Prostate gland (tissue), 2 donors: ENCODE measurements around the gene TMEM106B.

Source experiments
- POLR2A ChIP-seq: fragments of 450-650 bp; IDR thresholded peaks from one replicate; pipeline ENCODE4 v1.6.1; 2016; ENCODE audit warnings: antibody characterized with exemption, mild to moderate bottlenecking
- POLR2AphosphoS5 ChIP-seq: sonication (generic); formaldehyde crosslinking; IDR thresholded peaks from one replicate; pipeline ENCODE4 v1.6.1; 2017; ENCODE audit warnings: antibody characterized with exemption
- TF ChIP-seq, protein P1 (sequence below), 4 experiments: fragments of 200-600 bp in 2 of 4; fragments of 450-650 bp in 2 of 4; sonication (generic) in 2 of 4; IDR thresholded peaks; 1 replicate in 3 of 4; 2 replicates in 1 of 4; pipeline ENCODE4 v1.5.1; 2016 to 2019; ENCODE audit warnings: antibody characterized with exemption in 4 of 4, mild to moderate bottlenecking in 2 of 4, moderate library complexity in 2 of 4

- TF ChIP-seq, protein P1, sequence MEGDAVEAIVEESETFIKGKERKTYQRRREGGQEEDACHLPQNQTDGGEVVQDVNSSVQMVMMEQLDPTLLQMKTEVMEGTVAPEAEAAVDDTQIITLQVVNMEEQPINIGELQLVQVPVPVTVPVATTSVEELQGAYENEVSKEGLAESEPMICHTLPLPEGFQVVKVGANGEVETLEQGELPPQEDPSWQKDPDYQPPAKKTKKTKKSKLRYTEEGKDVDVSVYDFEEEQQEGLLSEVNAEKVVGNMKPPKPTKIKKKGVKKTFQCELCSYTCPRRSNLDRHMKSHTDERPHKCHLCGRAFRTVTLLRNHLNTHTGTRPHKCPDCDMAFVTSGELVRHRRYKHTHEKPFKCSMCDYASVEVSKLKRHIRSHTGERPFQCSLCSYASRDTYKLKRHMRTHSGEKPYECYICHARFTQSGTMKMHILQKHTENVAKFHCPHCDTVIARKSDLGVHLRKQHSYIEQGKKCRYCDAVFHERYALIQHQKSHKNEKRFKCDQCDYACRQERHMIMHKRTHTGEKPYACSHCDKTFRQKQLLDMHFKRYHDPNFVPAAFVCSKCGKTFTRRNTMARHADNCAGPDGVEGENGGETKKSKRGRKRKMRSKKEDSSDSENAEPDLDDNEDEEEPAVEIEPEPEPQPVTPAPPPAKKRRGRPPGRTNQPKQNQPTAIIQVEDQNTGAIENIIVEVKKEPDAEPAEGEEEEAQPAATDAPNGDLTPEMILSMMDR (IDR thresholded peaks at IDR 0.05) = no peak
- no peak for TF ChIP-seq POLR2A
- TF ChIP-seq POLR2AphosphoS5 = no peak
Observed at GRCh38 chr7:12221414-12221813, 10.3 kb downstream of the TMEM106B start.
